OCI-LY1 (cell line): ENCODE measurements around the gene PRPSAP2.
A peak's percentile ranks its signal among the peaks of the same experiment; 100 is the strongest.

ENCODE experiments used
- H2AFZ ChIP-seq: fragments of 200-600 bp; sonication (generic), shearing (Covaris generic); 2 replicates; pipeline ENCODE4 v1.6.0; 2014; ENCODE audit warnings: antibody characterized with exemption, mild to moderate bottlenecking, low read length
- H3F3A ChIP-seq: fragments of 200-600 bp; sonication (generic), shearing (Covaris generic); 2 replicates; pipeline ENCODE4 v1.6.0; 2014; ENCODE audit warnings: mild to moderate bottlenecking, antibody characterized with exemption, low read length, moderate library complexity; ENCODE audit not compliant: insufficient read depth
- H3K27ac ChIP-seq: fragments of 200-600 bp; sonication (generic); 2 replicates; pipeline ENCODE4 v1.5.1; 2014; ENCODE audit warnings: low read length, mixed run types, mild to moderate bottlenecking, low read depth; ENCODE audit not compliant: poor library complexity, severe bottlenecking
- H3K27me3 ChIP-seq: fragments of 200-600 bp; sonication (generic); 2 replicates; pipeline ENCODE4 v1.6.0; 2014; ENCODE audit warnings: antibody characterized with exemption, mild to moderate bottlenecking, low read length, moderate library complexity; ENCODE audit not compliant: insufficient read depth
- H3K36me3 ChIP-seq: fragments of 200-600 bp; sonication (generic); 2 replicates; pipeline ENCODE4 v1.6.1; 2014; ENCODE audit warnings: mild to moderate bottlenecking, antibody characterized with exemption, low read length, moderate library complexity, mixed read lengths; ENCODE audit not compliant: insufficient read depth
- H3K4me1 ChIP-seq: fragments of 200-600 bp; sonication (generic); 2 replicates; pipeline ENCODE4 v1.5.1; 2014; ENCODE audit warnings: mild to moderate bottlenecking, low read length, moderate library complexity; ENCODE audit not compliant: insufficient read depth, severe bottlenecking
- H3K4me2 ChIP-seq: fragments of 200-600 bp; sonication (generic), shearing (Covaris generic); 2 replicates; pipeline ENCODE4 v1.6.1; 2014; ENCODE audit warnings: low read length
- H3K4me3 ChIP-seq: fragments of 200-600 bp; sonication (generic); 2 replicates; pipeline ENCODE4 v1.5.1; 2014; ENCODE audit warnings: low read length, low read depth, mild to moderate bottlenecking, mixed read lengths; ENCODE audit not compliant: poor library complexity, severe bottlenecking
- H3K79me2 ChIP-seq: fragments of 200-600 bp; shearing (Covaris generic); 2 replicates; pipeline ENCODE4 v1.6.1; 2016; ENCODE audit warnings: mixed run types, low read length, mixed read lengths; ENCODE audit not compliant: insufficient read depth
- H3K9ac ChIP-seq: fragments of 200-600 bp; sonication (generic), shearing (Covaris generic); 2 replicates; pipeline ENCODE4 v1.6.1; 2014; ENCODE audit warnings: mild to moderate bottlenecking, low read length, mixed read lengths
- H3K9me2 ChIP-seq: fragments of 200-600 bp; sonication (generic), shearing (Covaris generic); 2 replicates; pipeline ENCODE4 v1.6.1; 2014; ENCODE audit warnings: low read depth, mild to moderate bottlenecking, low read length, mixed read lengths
- H3K9me3 ChIP-seq: fragments of 200-600 bp; shearing (Covaris generic); 2 replicates; pipeline ENCODE4 v1.6.1; 2014; ENCODE audit warnings: low read length, mixed read lengths
- H4K20me1 ChIP-seq: fragments of 200-600 bp; sonication (generic), shearing (Covaris generic); 2 replicates; pipeline ENCODE4 v1.6.0; 2016; ENCODE audit warnings: mild to moderate bottlenecking, low read length; ENCODE audit not compliant: insufficient read depth
- EZH2 ChIP-seq: fragments of 200-600 bp; sonication (generic), shearing (Covaris generic); IDR thresholded peaks from 2 replicates; pipeline ENCODE4 v1.8.0; 2017; ENCODE audit warnings: borderline replicate concordance, mixed run types, mild to moderate bottlenecking, antibody characterized with exemption, low read length, moderate library complexity, mixed read lengths
- TF ChIP-seq, protein P1 (sequence below): fragments of 200-600 bp; sonication (generic), shearing (Covaris generic); IDR thresholded peaks from 2 replicates; pipeline ENCODE4 v1.5.1; 2017; ENCODE audit warnings: mild to moderate bottlenecking, antibody characterized with exemption, low read length, moderate library complexity, mixed read lengths

Gene PRPSAP2

DNA sequence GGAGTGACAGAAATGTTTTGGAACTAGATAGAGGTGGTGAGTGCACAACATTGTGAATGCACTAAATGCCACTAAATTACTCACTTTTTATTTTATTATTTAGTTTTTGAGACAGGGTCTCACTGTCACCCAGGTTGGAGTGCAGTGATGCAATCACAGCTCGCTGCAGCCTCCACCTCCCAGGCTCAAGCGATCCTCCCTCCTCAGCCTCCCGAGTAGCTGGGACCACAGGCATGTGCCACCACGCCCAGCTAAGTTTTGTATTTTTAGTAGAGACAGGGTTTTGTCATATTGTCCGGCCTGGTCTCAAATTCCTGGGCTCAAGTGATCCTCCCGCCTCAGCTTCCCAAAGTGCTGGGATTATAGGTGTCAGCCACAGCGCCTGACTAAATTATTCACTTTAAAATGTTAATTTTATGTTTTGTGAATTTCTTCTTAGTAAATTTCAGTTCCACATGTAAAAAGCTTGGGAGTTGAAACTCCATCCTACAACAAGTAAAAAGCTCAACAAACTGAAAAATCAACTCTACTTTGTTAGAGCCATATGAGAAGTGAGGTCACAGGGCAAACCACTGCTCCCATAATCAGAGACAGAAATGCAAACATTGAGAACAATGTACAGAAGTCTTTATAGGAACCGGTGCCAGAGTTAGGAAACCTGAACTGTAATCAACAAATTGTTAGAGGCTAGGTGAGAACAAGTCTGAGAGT, 80.2 kb downstream of the PRPSAP2 start:
- Histone ChIP-seq H3K36me3 (no peaks in the 10 kb centered on the region), H3K4me1 (no peaks in the 10 kb centered on the region), H3K79me2 (no peaks in the 10 kb centered on the region), H3K4me2 (no peak overlapping the region), H3K9me3 (no peaks in the 10 kb centered on the region), H3K9ac (no peak overlapping the region), H3K27ac (no peak overlapping the region), H3F3A (no peaks in the 10 kb centered on the region), H3K4me3 (no peak overlapping the region), H2AFZ (no peak overlapping the region), H3K9me2 (no peaks in the 10 kb centered on the region), H4K20me1 (no peaks in the 10 kb centered on the region), H3K27me3 (no peaks in the 10 kb centered on the region)
- no peak for TF ChIP-seq EZH2
- TF ChIP-seq, protein P1, sequence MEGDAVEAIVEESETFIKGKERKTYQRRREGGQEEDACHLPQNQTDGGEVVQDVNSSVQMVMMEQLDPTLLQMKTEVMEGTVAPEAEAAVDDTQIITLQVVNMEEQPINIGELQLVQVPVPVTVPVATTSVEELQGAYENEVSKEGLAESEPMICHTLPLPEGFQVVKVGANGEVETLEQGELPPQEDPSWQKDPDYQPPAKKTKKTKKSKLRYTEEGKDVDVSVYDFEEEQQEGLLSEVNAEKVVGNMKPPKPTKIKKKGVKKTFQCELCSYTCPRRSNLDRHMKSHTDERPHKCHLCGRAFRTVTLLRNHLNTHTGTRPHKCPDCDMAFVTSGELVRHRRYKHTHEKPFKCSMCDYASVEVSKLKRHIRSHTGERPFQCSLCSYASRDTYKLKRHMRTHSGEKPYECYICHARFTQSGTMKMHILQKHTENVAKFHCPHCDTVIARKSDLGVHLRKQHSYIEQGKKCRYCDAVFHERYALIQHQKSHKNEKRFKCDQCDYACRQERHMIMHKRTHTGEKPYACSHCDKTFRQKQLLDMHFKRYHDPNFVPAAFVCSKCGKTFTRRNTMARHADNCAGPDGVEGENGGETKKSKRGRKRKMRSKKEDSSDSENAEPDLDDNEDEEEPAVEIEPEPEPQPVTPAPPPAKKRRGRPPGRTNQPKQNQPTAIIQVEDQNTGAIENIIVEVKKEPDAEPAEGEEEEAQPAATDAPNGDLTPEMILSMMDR, result no peak

DNA sequence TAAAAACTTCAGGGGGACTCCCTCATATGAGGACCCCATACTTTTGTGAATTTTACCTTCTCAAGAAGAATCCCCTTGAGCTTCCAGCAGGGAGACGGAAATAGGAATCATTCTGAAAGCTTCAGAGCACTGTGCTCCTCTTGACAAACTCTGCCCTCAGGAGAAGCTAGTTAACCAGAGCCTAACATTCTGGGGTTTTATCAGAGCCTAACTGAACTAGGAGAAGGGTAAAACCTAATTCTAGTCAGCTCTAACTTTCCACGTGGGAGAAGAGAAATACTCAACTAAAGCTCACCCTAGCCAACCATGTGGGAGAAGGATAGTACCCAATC, 80.7 kb downstream of the PRPSAP2 start:
- H3K79me2 ChIP-seq, result no peaks in the 10 kb centered on the region
- H3K4me3 ChIP-seq, result no peak overlapping the region
- no peaks in the 10 kb centered on the region for H3K27me3 ChIP-seq
- H2AFZ ChIP-seq, result no peak overlapping the region
- H3K27ac ChIP-seq, result no peak overlapping the region
- no peaks in the 10 kb centered on the region for H3K36me3 ChIP-seq
- no peak overlapping the region for H3K4me2 ChIP-seq
- no peaks in the 10 kb centered on the region for H4K20me1 ChIP-seq
- no peaks in the 10 kb centered on the region for H3K9me2 ChIP-seq
- H3K4me1 ChIP-seq, result no peaks in the 10 kb centered on the region
- TF ChIP-seq, protein P1, result no peak
- no peak for TF ChIP-seq EZH2
- H3F3A ChIP-seq, result no peaks in the 10 kb centered on the region
- H3K9me3 ChIP-seq, result no peaks in the 10 kb centered on the region
- no peak overlapping the region for H3K9ac ChIP-seq

DNA sequence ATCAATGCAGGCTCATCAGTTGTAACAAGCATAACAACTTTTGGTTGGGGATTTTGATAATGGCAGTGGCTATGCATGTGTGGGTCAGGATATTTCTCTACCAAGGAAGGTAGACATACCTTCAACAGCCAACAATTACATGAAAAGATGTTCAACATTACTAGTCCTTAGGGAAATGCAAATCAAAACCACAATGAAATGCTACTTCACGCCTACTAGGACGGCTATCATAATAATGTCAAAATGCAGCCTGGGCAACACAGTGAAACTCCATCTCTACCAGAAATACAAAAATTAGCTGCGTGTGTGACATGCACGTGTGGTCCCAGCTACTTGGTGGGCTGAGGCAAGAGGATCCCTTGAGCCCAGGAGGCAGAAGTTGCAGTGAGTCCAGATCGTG, 86.7 kb downstream of the PRPSAP2 start:
- H3K9me2 ChIP-seq, result no peaks in the 10 kb centered on the region
- H3K4me2 ChIP-seq, result peak overlapping the region; percentile 23; the same call in 1 of the 2 replicates
- no peaks in the 10 kb centered on the region for H4K20me1 ChIP-seq
- no peak overlapping the region; the same call in 1 of the 2 replicates for H3K9ac ChIP-seq
- H3K4me1 ChIP-seq, result peaks cover 16% of the 10 kb centered on the region
- H3K27ac ChIP-seq, result peak overlapping the region; percentile 36
- no peak overlapping the region for H2AFZ ChIP-seq
- no peaks in the 10 kb centered on the region for H3K36me3 ChIP-seq
- H3K27me3 ChIP-seq, result no peaks in the 10 kb centered on the region
- no peaks in the 10 kb centered on the region for H3K9me3 ChIP-seq
- H3K79me2 ChIP-seq, result no peaks in the 10 kb centered on the region
- no peaks in the 10 kb centered on the region for H3F3A ChIP-seq
- TF ChIP-seq, protein P1, result no peak
- no peak for TF ChIP-seq EZH2
- no peak overlapping the region for H3K4me3 ChIP-seq
